Memory B cell (primary cell): ENCODE measurements around the gene DRGX.

ENCODE experiments used
- ATAC-seq: fragments of 150-1000 bp; cut with Tn5 transposase; 2 replicates; pipeline ENCODE4 v1.10.0; 2021; ENCODE audit warnings: low read depth, mild to moderate bottlenecking, moderate library complexity
- DNase-seq, 2 donors: peaks; one replicate each; pipeline ENCODE4 v3.0.0; 2022; ENCODE audit warnings: low spot score in 2 of 2
- H3K27ac Mint-ChIP-seq: one replicate; pipeline ENCODE4 v1.8.0; 2022; ENCODE audit warnings: mild to moderate bottlenecking, moderate library complexity, mixed read lengths
- H3K27me3 Mint-ChIP-seq: one replicate; pipeline ENCODE4 v1.8.0; 2022; ENCODE audit warnings: mixed read lengths
- H3K36me3 Mint-ChIP-seq: one replicate; pipeline ENCODE4 v1.8.0; 2022; ENCODE audit warnings: mild to moderate bottlenecking, mixed read lengths
- H3K4me1 Mint-ChIP-seq: one replicate; pipeline ENCODE4 v1.8.0; 2022; ENCODE audit warnings: mixed read lengths
- H3K4me3 Mint-ChIP-seq: one replicate; pipeline ENCODE4 v1.8.0; 2022; ENCODE audit warnings: mild to moderate bottlenecking, moderate library complexity, mixed read lengths
- H3K9me3 Mint-ChIP-seq: one replicate; pipeline ENCODE4 v1.8.0; 2022; ENCODE audit warnings: mixed read lengths

Gene DRGX

DNA sequence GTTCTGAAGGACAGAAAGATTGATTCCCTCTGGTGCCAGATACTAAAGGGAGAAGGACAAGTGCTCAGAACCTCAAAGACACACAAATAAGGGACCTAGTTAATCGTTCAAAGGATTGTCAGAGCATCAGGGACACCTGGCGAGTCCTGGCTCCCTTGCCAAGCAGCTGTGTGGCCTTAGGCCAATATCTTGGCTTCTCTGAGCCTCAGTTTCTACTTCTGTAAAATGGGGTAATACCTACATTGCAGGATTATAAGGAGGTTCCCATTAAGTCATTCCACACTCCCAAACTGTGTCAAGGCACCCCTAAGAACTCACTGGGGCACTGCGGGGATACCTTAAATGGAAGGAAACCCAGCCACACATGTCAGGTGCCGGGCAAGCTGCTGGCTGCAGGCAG lies 29.4 kb downstream of the DRGX start:
- Mint-ChIP-seq H3K9me3 (no peaks in the 10 kb centered on the region), H3K4me1 (peaks cover 11% of the 10 kb centered on the region), H3K27ac (no peak overlapping the region), H3K36me3 (no peaks in the 10 kb centered on the region), H3K4me3 (no peak overlapping the region), H3K27me3 (no peaks in the 10 kb centered on the region)
- DNase-seq, result no peak
- ATAC-seq, result no peak

DNA sequence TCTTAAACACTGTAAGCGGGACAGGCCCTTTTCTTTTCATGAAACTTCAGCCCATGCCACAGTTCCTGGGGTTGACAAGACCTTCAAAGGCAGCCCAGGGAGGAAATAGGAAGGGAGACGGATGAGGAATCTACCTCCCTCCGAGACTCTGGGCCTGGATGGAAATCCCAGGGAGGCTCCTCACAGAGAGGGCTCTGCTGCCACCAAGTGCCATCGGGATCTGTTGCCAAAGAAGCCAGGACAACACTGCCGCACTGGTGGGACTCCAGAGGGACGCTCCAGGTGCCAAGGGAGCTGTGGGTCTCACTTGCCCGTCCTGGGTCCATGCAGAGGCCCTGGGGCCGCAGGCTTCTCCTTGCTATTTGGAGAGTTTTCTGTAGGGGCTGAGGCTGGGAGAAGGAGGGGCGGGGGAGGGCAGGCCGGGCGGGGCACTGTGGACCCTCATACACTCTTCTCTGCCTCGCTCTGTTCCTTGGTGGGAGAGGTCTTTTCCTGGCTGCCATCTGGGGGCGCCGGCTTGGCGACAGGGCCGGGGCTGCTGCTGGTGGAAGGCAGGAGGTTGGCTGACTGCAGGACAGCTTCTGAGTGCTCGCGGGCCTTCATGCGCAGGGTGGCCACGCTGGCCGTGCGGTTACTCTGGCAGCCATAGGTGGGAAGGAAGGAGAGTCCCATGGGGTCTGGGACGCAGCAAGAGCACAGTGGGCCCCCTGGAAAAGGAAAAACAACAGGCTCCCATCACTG lies 30.0 kb downstream of the DRGX start:
- Mint-ChIP-seq H3K9me3 (no peaks in the 10 kb centered on the region), H3K27me3 (no peaks in the 10 kb centered on the region), H3K4me1 (peaks cover 11% of the 10 kb centered on the region), H3K4me3 (no peak overlapping the region), H3K27ac (no peak overlapping the region), H3K36me3 (no peaks in the 10 kb centered on the region)
- no peak for ATAC-seq
- DNase-seq, result no peak

DNA sequence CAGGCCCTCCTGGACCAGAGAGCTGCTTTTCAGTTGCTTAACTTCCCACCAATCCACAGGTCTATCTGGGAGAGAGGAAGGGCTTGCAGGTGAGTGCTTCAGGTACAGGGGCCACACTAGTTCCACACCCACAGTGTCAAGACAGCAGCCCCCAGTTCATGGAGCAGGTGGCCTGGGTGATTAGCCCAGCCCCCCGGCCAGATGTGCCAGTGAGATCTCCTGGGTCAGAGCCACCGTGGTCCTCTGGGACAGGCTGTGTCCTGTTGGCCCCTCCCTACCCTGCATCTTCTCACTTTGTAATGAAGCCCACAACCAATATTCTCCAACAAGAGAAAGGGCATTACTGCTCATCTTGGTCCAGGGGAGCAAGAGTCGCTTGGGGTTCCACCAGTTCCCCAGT lies 30.6 kb downstream of the DRGX start:
- Mint-ChIP-seq H3K4me1 (peaks cover 11% of the 10 kb centered on the region), H3K27ac (no peak overlapping the region), H3K27me3 (no peaks in the 10 kb centered on the region), H3K9me3 (no peaks in the 10 kb centered on the region), H3K4me3 (no peak overlapping the region), H3K36me3 (no peaks in the 10 kb centered on the region)
- ATAC-seq (no peak), DNase-seq (no peak)

DNA sequence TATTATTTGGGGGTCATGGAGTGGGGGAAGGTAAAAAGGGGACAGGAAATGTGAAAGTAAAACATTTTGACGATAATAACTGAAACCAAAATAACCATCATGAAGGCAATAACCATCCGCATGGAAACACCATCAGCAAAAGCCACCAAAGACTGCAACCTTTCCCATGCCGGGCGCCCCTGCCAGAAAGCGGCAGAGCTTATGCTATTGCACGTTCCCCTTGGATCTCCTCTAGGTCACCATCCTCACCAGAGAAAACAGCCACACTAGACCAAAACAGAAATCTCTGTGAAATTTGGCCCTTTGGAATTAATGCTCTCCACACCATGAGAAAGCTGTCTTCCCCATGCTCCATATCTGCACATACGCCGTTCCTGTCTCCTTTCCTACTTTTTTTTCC lies 31.1 kb downstream of the DRGX start:
- H3K27ac Mint-ChIP-seq, result no peak overlapping the region
- H3K4me1 Mint-ChIP-seq, result peaks cover 11% of the 10 kb centered on the region
- ATAC-seq (no peak), DNase-seq (no peak)
- no peak overlapping the region for H3K4me3 Mint-ChIP-seq
- no peaks in the 10 kb centered on the region for H3K9me3 Mint-ChIP-seq
- H3K27me3 Mint-ChIP-seq, result no peaks in the 10 kb centered on the region
- no peaks in the 10 kb centered on the region for H3K36me3 Mint-ChIP-seq

DNA sequence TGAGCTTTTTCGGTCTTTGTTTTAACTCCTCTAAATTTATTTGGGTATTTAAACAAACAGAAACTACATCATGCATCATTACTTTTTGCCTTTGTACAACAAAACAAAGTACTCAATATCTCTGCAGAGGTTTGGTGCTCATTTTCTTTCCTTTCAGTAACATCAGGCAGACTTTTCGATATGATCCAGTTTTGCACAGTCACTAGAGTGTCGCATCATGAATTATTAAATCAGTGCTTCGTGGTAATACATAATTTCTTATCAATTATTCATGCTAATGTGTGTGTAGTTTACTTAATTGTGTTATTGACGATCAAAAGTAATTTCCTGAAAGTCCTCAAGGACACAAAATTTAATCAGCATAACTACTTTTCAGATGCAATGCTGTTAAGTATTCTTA lies 31.8 kb downstream of the DRGX start:
- Mint-ChIP-seq H3K27ac (no peak overlapping the region), H3K4me1 (peaks cover 11% of the 10 kb centered on the region)

DNA sequence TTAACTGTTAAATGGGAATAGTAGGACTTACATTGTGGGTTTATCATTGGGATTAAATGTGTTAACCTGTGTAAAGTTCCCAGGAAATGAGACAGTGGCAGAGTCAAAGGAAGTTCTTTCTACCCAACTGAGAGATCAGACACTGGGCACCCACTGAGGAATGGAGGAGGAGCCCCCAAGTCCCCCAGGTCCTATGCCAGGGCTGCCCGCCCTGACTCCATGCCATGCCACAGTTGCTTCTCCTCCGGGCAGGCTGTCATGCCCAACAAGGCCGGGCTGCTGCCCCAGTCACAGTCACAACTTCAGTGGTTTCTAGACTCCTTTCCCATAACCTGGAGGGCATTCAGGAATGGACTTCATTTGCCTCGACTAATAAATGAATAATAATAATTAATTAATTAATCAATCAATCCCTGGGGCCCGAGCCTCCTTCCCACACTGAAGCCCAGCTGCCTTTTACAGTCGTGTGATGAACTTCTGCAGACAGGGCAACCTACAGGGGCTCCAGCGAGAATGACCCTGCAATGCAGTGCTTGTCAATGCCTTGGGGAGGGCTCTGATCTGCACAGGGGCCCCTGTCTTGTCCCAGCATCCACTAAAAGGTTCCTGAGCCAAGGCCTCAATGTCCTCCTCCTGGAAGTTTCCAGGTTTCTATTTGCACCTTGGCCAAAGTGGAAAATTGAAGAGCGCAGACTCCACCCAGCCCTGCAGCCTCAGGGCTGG lies 32.4 kb downstream of the DRGX start:
- H3K27me3 Mint-ChIP-seq, result no peaks in the 10 kb centered on the region
- no peaks in the 10 kb centered on the region for H3K36me3 Mint-ChIP-seq
- ATAC-seq (no peak), DNase-seq (peak in 1 of 2 donors; percentile 1)
- no peak overlapping the region for H3K27ac Mint-ChIP-seq
- H3K4me3 Mint-ChIP-seq, result no peak overlapping the region
- H3K4me1 Mint-ChIP-seq, result peaks cover 11% of the 10 kb centered on the region
- no peaks in the 10 kb centered on the region for H3K9me3 Mint-ChIP-seq

More for the DNA sequence above, 31.8 kb downstream of the DRGX start:
- Mint-ChIP-seq H3K4me3 (no peak overlapping the region), H3K9me3 (no peaks in the 10 kb centered on the region), H3K27me3 (no peaks in the 10 kb centered on the region), H3K36me3 (no peaks in the 10 kb centered on the region)
- ATAC-seq, result no peak
- DNase-seq, result no peak

DNA sequence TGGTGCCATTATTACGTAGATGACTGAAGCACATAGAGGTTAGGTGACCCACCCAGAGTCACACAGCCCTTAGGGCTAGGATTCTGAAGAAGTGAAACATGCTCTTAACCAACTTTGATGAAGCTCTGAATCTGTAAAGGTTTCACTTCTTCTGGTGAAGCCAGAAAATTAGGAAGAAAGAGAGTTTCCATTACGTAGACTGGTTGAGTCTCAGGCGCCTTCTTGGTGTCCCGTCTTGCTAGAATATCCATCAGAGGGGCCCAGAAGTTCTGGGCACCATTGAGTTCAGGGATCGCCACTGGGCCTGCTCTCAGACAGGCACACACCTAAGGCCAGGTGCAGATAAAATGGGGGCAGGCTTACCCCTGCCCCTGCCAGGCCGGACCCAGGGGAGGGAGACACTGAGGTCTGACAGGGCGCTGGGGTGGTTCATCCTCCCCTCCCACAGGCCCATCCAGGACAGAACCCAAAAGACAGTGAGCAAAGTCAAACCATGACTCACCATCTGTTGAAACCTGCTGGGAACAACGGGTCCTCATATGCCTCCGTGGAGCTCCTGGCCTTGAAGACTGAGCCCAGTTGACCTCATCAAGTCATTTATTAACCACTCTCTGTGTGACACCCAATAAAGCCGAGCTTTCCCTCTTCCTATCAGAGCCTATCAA lies 33.2 kb downstream of the DRGX start:
- H3K4me1 Mint-ChIP-seq, result peaks cover 11% of the 10 kb centered on the region

DNA sequence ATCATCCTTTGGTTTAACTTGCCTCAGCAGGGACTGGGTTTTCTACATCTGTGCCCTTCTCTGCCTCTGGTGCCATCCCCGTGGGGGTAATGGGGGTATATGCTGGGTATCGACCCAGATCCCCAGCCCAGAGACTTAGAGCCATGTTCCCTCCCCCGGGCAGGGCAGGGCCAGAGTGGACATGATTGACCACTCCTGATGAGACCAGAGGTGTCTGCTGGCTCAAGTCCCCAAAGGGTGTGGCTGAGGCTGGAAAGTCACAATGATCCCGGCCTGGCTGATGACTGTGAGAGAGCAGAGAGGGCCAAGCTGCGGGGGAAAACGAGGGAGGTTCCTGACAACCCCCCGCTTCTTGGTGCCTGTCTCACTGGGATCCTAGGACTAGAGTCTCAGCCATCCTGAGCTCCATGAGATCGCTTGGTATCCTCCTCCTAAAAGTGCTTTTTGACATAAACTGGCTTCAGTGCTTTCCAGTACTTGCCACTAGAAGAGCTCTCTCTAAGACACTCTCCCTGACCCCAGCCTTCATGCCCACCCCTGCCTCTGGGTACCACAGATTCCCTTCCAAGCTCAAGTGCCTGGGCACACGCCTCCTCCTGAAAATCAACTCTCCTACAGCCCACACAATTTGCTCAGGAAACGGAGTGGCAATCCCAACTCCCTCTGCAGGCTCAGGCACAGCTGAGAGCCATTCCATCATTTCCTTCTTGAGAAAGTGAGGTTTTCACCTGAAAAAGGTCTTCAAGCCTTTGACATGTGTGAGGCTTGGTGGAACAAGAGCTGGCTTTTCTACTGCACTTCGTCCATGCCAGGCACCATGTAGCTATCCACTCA lies 33.9 kb downstream of the DRGX start:
- H3K36me3 Mint-ChIP-seq, result peaks cover under 1% of the 10 kb centered on the region
- peak overlapping the region; percentile 50 for H3K27ac Mint-ChIP-seq
- peaks cover under 1% of the 10 kb centered on the region for H3K27me3 Mint-ChIP-seq
- H3K4me3 Mint-ChIP-seq, result no peak overlapping the region
- peaks cover 11% of the 10 kb centered on the region for H3K4me1 Mint-ChIP-seq
- no peak for ATAC-seq
- no peak for DNase-seq
- H3K9me3 Mint-ChIP-seq, result peaks cover under 1% of the 10 kb centered on the region

More for the DNA sequence above, 33.2 kb downstream of the DRGX start:
- Mint-ChIP-seq H3K4me3 (no peak overlapping the region), H3K27ac (peak overlapping the region; percentile 50), H3K27me3 (no peaks in the 10 kb centered on the region), H3K36me3 (no peaks in the 10 kb centered on the region), H3K9me3 (no peaks in the 10 kb centered on the region)
- ATAC-seq (peak; percentile 88), DNase-seq (peak in 1 of 2 donors; percentile 6)

DNA sequence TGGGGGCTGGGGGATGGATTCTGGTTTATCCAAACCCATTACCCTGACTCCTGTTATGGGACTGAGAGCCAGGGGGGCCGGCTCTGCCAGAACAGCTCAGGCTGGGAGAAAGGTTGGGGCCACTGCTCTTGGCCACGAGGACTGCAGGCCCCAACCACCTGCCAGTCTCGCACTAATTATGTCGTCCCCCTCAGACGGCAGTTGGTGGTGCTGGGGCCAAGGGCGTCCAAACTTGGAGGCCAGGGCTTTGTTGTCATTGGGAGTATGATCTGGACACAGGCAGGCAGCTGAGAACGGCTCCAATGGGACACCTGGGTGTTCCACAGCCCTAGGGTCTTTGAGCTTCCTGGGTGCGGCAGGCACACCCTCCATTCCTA lies 34.7 kb downstream of the DRGX start:
- Mint-ChIP-seq H3K36me3 (peaks cover 2% of the 10 kb centered on the region), H3K27ac (no peak overlapping the region), H3K27me3 (peaks cover 4% of the 10 kb centered on the region), H3K4me1 (peaks cover 13% of the 10 kb centered on the region), H3K9me3 (peaks cover 3% of the 10 kb centered on the region), H3K4me3 (no peak overlapping the region)
- DNase-seq (no peak), ATAC-seq (no peak)

DNA sequence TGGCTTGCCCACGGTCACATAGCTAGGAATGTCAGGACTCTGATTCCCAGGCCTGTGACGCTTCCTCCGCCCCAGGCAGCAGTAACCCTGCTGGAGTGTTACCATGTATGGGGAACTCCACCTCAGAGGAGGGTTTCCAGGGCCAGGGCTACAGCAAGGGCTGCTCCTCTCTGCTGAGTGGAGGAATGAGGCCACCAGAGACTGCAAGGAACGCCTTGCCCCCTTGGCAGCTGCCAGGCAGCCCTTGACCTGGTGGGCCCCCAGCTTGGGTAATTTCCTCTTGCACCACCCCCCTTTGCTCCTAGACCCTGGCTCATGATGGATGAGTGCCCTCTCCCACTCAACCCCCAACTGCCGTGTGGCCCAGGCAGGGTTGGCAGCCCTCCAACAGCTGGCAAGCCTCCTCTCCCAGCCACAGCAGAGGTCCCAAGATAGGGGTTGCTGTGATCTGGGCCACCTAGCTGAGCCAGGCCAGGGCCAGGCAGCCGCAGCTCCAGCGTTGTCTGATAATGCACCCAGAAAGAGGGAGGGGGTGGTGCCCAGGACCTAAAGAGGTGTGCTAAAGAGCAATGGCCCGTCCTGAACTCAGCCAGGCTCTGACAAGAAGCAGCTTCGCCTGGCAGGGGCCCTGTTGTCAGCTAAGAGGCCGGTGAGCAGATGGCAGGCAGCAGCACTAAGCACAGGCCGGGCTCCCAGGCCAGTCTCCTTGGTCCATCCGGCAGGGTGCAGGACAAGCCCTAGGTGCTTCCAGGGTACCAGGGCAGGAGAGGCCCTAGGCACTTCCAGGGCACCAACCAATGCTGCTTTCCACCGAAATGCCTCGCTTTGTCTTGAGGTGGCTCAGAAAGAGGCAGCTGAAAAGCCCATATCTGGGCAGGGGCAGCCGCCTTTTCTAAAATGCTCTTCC lies 35.4 kb downstream of the DRGX start:
- ATAC-seq (no peak), DNase-seq (no peak)
- H3K9me3 Mint-ChIP-seq, result peaks cover 3% of the 10 kb centered on the region
- H3K4me1 Mint-ChIP-seq, result peaks cover 13% of the 10 kb centered on the region
- H3K27ac Mint-ChIP-seq, result no peak overlapping the region
- peaks cover 2% of the 10 kb centered on the region for H3K36me3 Mint-ChIP-seq
- peaks cover 4% of the 10 kb centered on the region for H3K27me3 Mint-ChIP-seq
- H3K4me3 Mint-ChIP-seq, result no peak overlapping the region

DNA sequence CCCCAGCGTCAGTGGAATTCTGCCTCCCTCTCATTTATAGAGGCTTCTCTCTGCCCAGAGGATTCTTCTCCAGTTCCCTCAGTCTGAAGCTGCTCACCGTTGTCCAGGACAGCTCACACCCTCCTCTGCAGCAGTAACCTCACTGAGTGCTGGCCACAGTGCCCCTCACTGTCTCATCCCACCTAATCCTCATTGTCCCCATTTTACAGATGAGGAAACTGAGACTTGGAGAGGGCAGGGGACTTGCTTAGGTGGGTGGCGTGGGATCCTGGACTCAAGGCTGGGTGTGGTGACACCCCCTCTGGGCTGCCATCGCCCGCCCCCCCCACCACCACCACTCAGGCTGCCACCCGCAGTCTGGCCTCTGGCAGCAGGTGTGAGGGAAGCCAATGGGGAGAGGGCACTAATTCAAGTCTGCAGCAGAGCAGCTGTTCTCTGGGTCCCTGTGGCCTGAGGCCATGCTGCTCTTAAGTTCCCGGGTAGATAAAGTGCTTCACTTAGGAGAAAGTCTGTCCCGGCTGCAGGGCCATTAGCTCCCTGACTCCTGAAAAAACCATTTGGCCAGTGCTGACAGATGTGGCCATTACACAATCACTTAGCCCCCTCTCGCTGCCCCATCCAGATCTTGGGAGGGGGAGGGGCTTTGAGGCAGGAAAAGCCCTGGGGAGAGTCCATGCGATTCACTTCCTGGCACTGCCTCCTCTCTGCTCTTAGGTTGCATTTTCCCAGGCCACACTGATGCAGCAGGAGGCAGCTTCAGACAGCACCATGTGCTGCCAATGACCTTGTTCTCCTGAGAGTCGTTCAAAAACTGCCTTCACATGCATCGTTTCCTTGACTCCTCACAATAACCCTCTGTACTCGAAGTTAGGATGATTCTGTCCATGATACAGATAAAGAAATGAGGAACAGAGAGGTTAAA lies 36.3 kb downstream of the DRGX start:
- H3K27me3 Mint-ChIP-seq, result peaks cover 4% of the 10 kb centered on the region
- DNase-seq, result no peak

DNA sequence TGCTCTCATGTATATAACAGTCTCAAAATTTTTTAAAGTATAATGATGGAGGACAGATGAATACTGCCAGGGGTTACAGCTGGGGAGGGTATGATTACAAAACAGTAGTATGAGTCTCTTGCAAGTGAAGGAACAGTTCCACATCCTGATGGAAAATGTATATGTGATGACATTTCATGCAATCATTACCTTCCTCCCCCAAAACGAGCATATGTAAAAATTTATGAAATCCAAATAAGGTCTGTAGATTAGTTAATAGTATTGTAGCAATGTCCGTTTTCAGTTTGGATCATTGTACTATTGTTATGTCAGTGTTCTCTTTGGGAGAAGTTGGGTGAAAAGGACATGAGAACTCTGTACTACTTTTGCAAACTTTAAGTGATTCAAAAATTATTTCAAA lies 38.0 kb downstream of the DRGX start:
- Mint-ChIP-seq H3K27me3 (peaks cover 4% of the 10 kb centered on the region), H3K9me3 (peaks cover 3% of the 10 kb centered on the region), H3K4me1 (peaks cover 11% of the 10 kb centered on the region), H3K36me3 (peaks cover 2% of the 10 kb centered on the region), H3K27ac (no peak overlapping the region), H3K4me3 (no peak overlapping the region)
- DNase-seq, result no peak
- no peak for ATAC-seq

More for the DNA sequence above, 36.3 kb downstream of the DRGX start:
- Mint-ChIP-seq H3K4me3 (no peak overlapping the region), H3K9me3 (peaks cover 3% of the 10 kb centered on the region), H3K4me1 (peaks cover 13% of the 10 kb centered on the region), H3K27ac (no peak overlapping the region), H3K36me3 (peaks cover 2% of the 10 kb centered on the region)
- ATAC-seq, result no peak
